Measurements from ENCODE around the gene GPR27.

DNA sequence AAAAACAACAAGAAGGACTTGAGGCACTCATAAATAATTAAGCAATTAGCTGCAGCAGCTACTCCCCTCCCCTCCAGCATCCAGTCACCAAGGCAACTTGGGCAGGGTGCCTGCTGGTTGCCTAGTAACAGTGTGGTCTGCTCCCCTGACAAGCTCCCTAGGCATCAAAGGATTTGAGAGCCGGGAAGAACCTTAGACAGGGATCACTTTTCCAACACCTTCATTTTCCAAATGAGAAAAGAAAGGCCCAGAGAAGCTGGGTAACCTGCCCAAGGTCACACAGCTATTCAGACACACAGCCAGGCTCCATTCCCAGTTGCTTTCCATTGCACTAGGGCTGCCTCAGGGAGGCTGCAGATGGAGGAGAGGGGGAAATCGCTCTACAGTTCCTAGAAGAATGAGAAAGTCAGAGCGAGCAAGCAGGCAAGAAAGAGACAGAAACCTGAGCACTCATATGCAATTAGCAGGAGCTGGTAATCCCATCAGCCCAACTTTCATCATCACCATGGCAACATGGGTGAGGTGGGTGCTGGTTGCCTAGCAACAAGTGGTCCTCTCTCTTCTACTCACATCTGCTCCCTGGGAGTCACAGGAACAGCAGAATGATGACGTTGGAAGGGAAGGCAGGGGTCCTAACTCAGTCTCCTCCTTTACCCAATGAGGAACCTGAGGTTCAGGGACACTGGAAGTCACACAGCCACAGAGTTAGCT lies 24.9 kb upstream of the GPR27 start:
- TF ChIP-seq POLR2A (IDR thresholded peaks at IDR 0.05; ENCODE audit: low read depth, low read length): no peak
- no peak for TF ChIP-seq TAF1 (IDR thresholded peaks at IDR 0.05; ENCODE audit: borderline replicate concordance, low read depth, low read length)
